Mesothelial cell of epicardium (in vitro differentiated cells): ENCODE data around the gene CT45A1. TPM values are rescaled to one million over a fixed set of nuclear protein-coding genes. Genes with fewer than 3 reads are reported as not detected.
"Not testable (repeated sequence)": the region's sequence is repeated elsewhere in the genome, so short reads cannot be mapped to it uniquely, and the experiment has no call there.

Experiments
- DNase-seq, 2 experiments: peaks; one replicate each; pipeline ENCODE4 v3.0.0; 2021; ENCODE audit warnings: low spot score in 2 of 2; ENCODE audit not compliant: unreplicated experiment in 2 of 2
- H3K27ac Mint-ChIP-seq: 2 replicates; pipeline ENCODE4 v1.8.0; 2021; ENCODE audit warnings: mixed read lengths
- H3K27me3 Mint-ChIP-seq: 2 replicates; pipeline ENCODE4 v1.8.0; 2021; ENCODE audit warnings: low read depth, mixed read lengths
- H3K36me3 Mint-ChIP-seq: 2 replicates; pipeline ENCODE4 v1.8.0; 2021; ENCODE audit warnings: mixed read lengths
- H3K4me1 Mint-ChIP-seq: 2 replicates; pipeline ENCODE4 v1.8.0; 2021; ENCODE audit warnings: mixed read lengths
- H3K4me3 Mint-ChIP-seq: 2 replicates; pipeline ENCODE4 v1.8.0; 2021; ENCODE audit warnings: mild to moderate bottlenecking, moderate library complexity, mixed read lengths
- H3K9me3 Mint-ChIP-seq: 2 replicates; pipeline ENCODE4 v1.8.0; 2021; ENCODE audit warnings: mixed read lengths
- CTCF ChIP-seq: fragments of 200-600 bp; sonication (generic); IDR thresholded peaks from one replicate; pipeline ENCODE4 v1.5.0; 2021; ENCODE audit warnings: antibody characterized with exemption; ENCODE audit not compliant: unreplicated experiment
- total RNA-seq: library from RNA; stranded (reverse); gene quantifications from 3 replicates; pipeline ENCODE4 v1.2.1, GENCODE V29; 2021

The CT45A1 gene
- total RNA-seq, 1 donor from 2014 or later: not detected

GRCh38 chrX:135707880-135708279, 5.6 kb upstream of the CT45A1 start:
- Mint-ChIP-seq H3K4me1 (no peaks in the 10 kb centered on the region), H3K27me3 (no peaks in the 10 kb centered on the region), H3K9me3 (peaks cover 37% of the 10 kb centered on the region), H3K4me3 (no peak overlapping the region), H3K27ac (no peak overlapping the region), H3K36me3 (peaks cover 2% of the 10 kb centered on the region)
- no peak for TF ChIP-seq CTCF
- no peak for DNase-seq

GRCh38 chrX:135713795-135714194, 356 bp downstream of the CT45A1 start:
- H3K27ac Mint-ChIP-seq: no peak overlapping the region
- no peak for TF ChIP-seq CTCF
- H3K36me3 Mint-ChIP-seq: no peaks in the 10 kb centered on the region
- H3K4me1 Mint-ChIP-seq: no peaks in the 10 kb centered on the region
- H3K27me3 Mint-ChIP-seq: no peaks in the 10 kb centered on the region
- H3K4me3 Mint-ChIP-seq: no peak overlapping the region
- DNase-seq: no peak
- peaks cover 35% of the 10 kb centered on the region for H3K9me3 Mint-ChIP-seq

- not testable (repeated sequence) for H3K27ac Mint-ChIP-seq, H3K4me3 Mint-ChIP-seq, H3K27me3 Mint-ChIP-seq, H3K4me1 Mint-ChIP-seq, H3K36me3 Mint-ChIP-seq, DNase-seq
- peaks cover 18% of the 10 kb centered on the region for H3K9me3 Mint-ChIP-seq
Observed at GRCh38 chrX:135734666-135735065, 21.2 kb downstream of the CT45A1 start.

- no peaks in the 10 kb centered on the region for H3K27me3 Mint-ChIP-seq
- peaks cover 32% of the 10 kb centered on the region for H3K9me3 Mint-ChIP-seq
- H3K4me1 Mint-ChIP-seq: no peaks in the 10 kb centered on the region
- no peak for DNase-seq
- H3K36me3 Mint-ChIP-seq: no peaks in the 10 kb centered on the region
- no peak for TF ChIP-seq CTCF
- no peak overlapping the region for H3K27ac Mint-ChIP-seq
- no peak overlapping the region for H3K4me3 Mint-ChIP-seq
Observed at GRCh38 chrX:135737366-135738071, 24.1 kb downstream of the CT45A1 start.

GRCh38 chrX:135740681-135741149, 27.3 kb downstream of the CT45A1 start:
- TF ChIP-seq CTCF: no peak
- Mint-ChIP-seq H3K9me3 (peaks cover 42% of the 10 kb centered on the region), H3K27me3 (no peaks in the 10 kb centered on the region), H3K27ac (no peak overlapping the region), H3K4me1 (no peaks in the 10 kb centered on the region), H3K4me3 (no peak overlapping the region), H3K36me3 (no peaks in the 10 kb centered on the region)
- no peak for DNase-seq

- TF ChIP-seq CTCF: no peak
- DNase-seq: no peak
- no peak overlapping the region for H3K27ac Mint-ChIP-seq
- H3K27me3 Mint-ChIP-seq: no peaks in the 10 kb centered on the region
- H3K4me1 Mint-ChIP-seq: no peaks in the 10 kb centered on the region
- no peaks in the 10 kb centered on the region for H3K36me3 Mint-ChIP-seq
- no peak overlapping the region for H3K4me3 Mint-ChIP-seq
- H3K9me3 Mint-ChIP-seq: peaks cover 48% of the 10 kb centered on the region
Observed at GRCh38 chrX:135741192-135741715, 27.8 kb downstream of the CT45A1 start.

GRCh38 chrX:135744739-135745138, 31.3 kb downstream of the CT45A1 start:
- not testable (repeated sequence) for DNase-seq, H3K27ac Mint-ChIP-seq, H3K36me3 Mint-ChIP-seq, H3K4me1 Mint-ChIP-seq, H3K27me3 Mint-ChIP-seq, H3K4me3 Mint-ChIP-seq
- peaks cover 43% of the 10 kb centered on the region for H3K9me3 Mint-ChIP-seq

- H3K27me3 Mint-ChIP-seq, H3K36me3 Mint-ChIP-seq, H3K4me3 Mint-ChIP-seq, H3K27ac Mint-ChIP-seq, DNase-seq, H3K9me3 Mint-ChIP-seq, H3K4me1 Mint-ChIP-seq: not testable (repeated sequence)
Observed at GRCh38 chrX:135768091-135768490, 54.7 kb downstream of the CT45A1 start, which contains the start of gene CT45A3. CT45A3 (minus strand) TSS chrX:135768191; CDS start chrX:135764444, 3,747 bp downstream.
